ENCODE data around the gene TMEM218. TPM values are rescaled to one million over a fixed set of nuclear protein-coding genes. Genes with fewer than 3 reads are reported as not detected.

Gene TMEM218
- total and polyA plus RNA-seq, 2 donors (not counting 1 experiment from before 2014, with no cell fraction given) = 20.7 to 31.7 TPM

DNA sequence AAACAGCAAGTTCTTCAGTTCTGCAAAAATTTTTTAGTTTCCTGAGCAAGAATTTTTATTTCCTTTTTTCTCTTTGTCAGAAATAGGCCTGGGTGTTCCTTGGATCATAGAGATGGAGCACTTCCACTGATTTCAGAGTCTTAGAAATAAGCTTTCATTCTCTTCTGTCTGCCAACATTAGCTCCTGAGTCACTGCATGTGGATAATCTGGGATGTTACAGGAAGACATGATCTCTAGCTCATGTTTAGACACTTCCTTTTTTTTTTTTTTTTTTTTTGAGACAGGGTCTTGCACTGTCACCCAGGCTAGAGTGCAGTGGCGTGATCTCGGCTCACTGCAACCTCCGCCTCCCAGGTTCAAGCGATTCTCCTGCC lies 13.2 kb upstream of the TMEM218 start:
- H3K27ac ChIP-seq (ENCODE audit: low read length in 2 of 2) = no peak overlapping the region
- POLR2A ChIA-PET = interaction anchor here (1.1 kb wide), 1 partner anchor 12 kb away, joined by 3 read pairs; no protein-coding TSS in a partner anchor
- TF ChIP-seq EZH2 (IDR thresholded peaks at IDR 0.05; ENCODE audit: borderline replicate concordance, insufficient read depth, low read depth, low read length, poor library complexity, severe bottlenecking) (no peak), CTCF (IDR thresholded peaks at IDR 0.05) (no peak)
- no peaks in the 10 kb centered on the region for H3K79me2 ChIP-seq (ENCODE audit: control insufficient read depth, insufficient read depth, low read length)
- ATAC-seq (ENCODE audit: low read depth) (no peak), DNase-seq (no peak)
- H3K36me3 ChIP-seq (replicated peaks in 1 of 2; ENCODE audit: control extremely low read depth in 1 of 2, control insufficient read depth in 1 of 2, extremely low read depth in 1 of 2, insufficient read depth in 2 of 2, low read length in 1 of 2) = no peaks in the 10 kb centered on the region
- peak overlapping the region; percentile 36 for H3K4me2 ChIP-seq (replicated peaks; ENCODE audit: low read depth, low read length, poor library complexity, severe bottlenecking)
- Mint-ChIP-seq H3K4me1 (peaks cover 13% of the 10 kb centered on the region), H3K9me3 (ENCODE audit: insufficient read depth) (no peaks in the 10 kb centered on the region), H3K27me3 (peaks cover 55% of the 10 kb centered on the region), H3K4me3 (peak overlapping the region; percentile 69), H3K27ac (no peak overlapping the region)
- H3K4me1 ChIP-seq (ENCODE audit: control insufficient read depth in 2 of 2, insufficient read depth in 2 of 2, low read length in 2 of 2) = peaks cover 9 to 12% of the 10 kb centered on the region in 2 donors
- H3K27me3 ChIP-seq (replicated peaks in 1 of 4; ENCODE audit: control extremely low read depth in 1 of 4, control insufficient read depth in 3 of 4, insufficient read depth in 4 of 4, low read length in 3 of 4) = peaks cover 0 to 32% (median 4%) of the 10 kb centered on the region in 4 experiments
- H3K9me3 ChIP-seq (ENCODE audit: control extremely low read depth in 1 of 3, control insufficient read depth in 2 of 3, insufficient read depth in 1 of 3, low read length in 2 of 3) = no peaks in the 10 kb centered on the region
- no peak overlapping the region for H3K9ac ChIP-seq (ENCODE audit: low read length)
- CTCF ChIA-PET = interaction anchor here (0.7 to 7.2 kb wide), 17 partner anchors 12 to 763 kb away, joined by 3 to 64 read pairs (median 4); partner anchors contain the start of genes CCDC15, HYLS1, SLC37A2 and TMEM218
- intact Hi-C loops (cut with micrococcal nuclease) = loop anchor here (1.0 kb wide), 2 partner anchors 13 to 162 kb away; partner anchors contain the start of gene TMEM218
- no peak overlapping the region for H3K4me3 ChIP-seq (ENCODE audit: control extremely low read depth in 1 of 5, extremely low read depth in 1 of 5, insufficient read depth in 1 of 5, low read depth in 2 of 5, low read length in 4 of 5)
- H2AFZ ChIP-seq (ENCODE audit: insufficient read depth, low read depth, low read length, poor library complexity, severe bottlenecking) = peak overlapping the region; percentile 39
- no CpG with 5 or more reads among the region's 4 CpGs for WGBS (ENCODE audit: insufficient coverage)
- no peaks in the 10 kb centered on the region for H4K20me1 ChIP-seq (ENCODE audit: control insufficient read depth, insufficient read depth, low read length, poor library complexity, severe bottlenecking)

DNA sequence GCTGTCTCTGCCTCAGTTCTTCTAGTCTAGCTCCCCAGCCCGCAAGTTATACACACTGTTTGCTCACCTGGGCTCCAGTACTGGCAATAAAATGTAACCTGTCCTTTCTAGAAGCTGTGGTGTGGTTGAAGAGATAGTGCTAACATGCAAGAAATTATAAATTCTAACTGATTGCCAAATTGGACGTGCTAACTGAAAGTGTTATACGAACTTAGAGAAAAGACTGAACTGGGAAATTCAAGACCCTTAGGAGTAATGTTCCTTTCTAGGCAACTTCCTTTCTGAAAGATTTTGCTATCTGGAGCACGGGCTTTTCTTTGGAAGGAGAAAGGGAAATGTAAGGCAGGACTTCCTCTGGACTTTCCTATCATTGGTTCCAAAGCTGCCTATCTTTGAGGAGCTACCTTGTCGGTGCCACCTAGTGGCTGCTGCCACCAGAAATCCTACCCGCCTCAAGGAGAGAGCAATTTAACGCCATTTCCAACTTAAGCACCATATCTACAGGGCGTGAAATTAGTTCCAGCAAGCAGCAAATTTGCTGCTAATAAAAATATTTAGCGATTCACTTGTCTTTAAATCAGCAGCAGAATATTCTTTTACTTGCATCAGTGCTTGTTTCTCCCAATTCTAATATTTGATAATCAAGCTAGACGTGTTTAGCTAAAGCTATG lies 12.7 kb upstream of the TMEM218 start:
- peak; percentile 60 for DNase-seq
- WGBS (ENCODE audit: insufficient coverage) = 80% methylated on average over 7 of the region's 10 CpGs

More for the DNA sequence above, 12.7 kb upstream of the TMEM218 start:
- intact Hi-C loops (cut with micrococcal nuclease) = loop anchor here (1.0 kb wide), 2 partner anchors 13 to 162 kb away; partner anchors contain the start of gene TMEM218
- CTCF ChIA-PET = interaction anchor here (0.7 to 7.2 kb wide), 19 partner anchors 12 to 764 kb away, joined by 3 to 64 read pairs (median 4); partner anchors contain the start of genes CCDC15, HYLS1, SLC37A2 and TMEM218
- peaks cover 9 to 12% of the 10 kb centered on the region in 2 donors for H3K4me1 ChIP-seq (ENCODE audit: control insufficient read depth in 2 of 2, insufficient read depth in 2 of 2, low read length in 2 of 2)
- no peaks in the 10 kb centered on the region for H4K20me1 ChIP-seq (ENCODE audit: control insufficient read depth, insufficient read depth, low read length, poor library complexity, severe bottlenecking)
- Mint-ChIP-seq H3K27ac (no peak overlapping the region), H3K9me3 (ENCODE audit: insufficient read depth) (no peaks in the 10 kb centered on the region), H3K27me3 (peaks cover 54% of the 10 kb centered on the region), H3K4me1 (peaks cover 13% of the 10 kb centered on the region), H3K4me3 (peak overlapping the region; percentile 69)
- H3K9ac ChIP-seq (ENCODE audit: low read length) = peak overlapping the region; percentile 8
- no peaks in the 10 kb centered on the region for H3K79me2 ChIP-seq (ENCODE audit: control insufficient read depth, insufficient read depth, low read length)
- no peak overlapping the region for H3K27ac ChIP-seq (ENCODE audit: low read length in 2 of 2)
- no peaks in the 10 kb centered on the region for H3K36me3 ChIP-seq (replicated peaks in 1 of 2; ENCODE audit: control extremely low read depth in 1 of 2, control insufficient read depth in 1 of 2, extremely low read depth in 1 of 2, insufficient read depth in 2 of 2, low read length in 1 of 2)
- peak; percentile 68 for ATAC-seq (ENCODE audit: low read depth)
- POLR2A ChIA-PET = interaction anchor here (1.1 kb wide), 1 partner anchor 11 kb away, joined by 3 read pairs; no protein-coding TSS in a partner anchor
- peak; percentile 55 for TF ChIP-seq CTCF (IDR thresholded peaks at IDR 0.05)
- TF ChIP-seq EZH2 (IDR thresholded peaks at IDR 0.05; ENCODE audit: borderline replicate concordance, insufficient read depth, low read depth, low read length, poor library complexity, severe bottlenecking) = no peak
- peak overlapping the region; percentile 36 for H3K4me2 ChIP-seq (replicated peaks; ENCODE audit: low read depth, low read length, poor library complexity, severe bottlenecking)
- H2AFZ ChIP-seq (ENCODE audit: insufficient read depth, low read depth, low read length, poor library complexity, severe bottlenecking) = peak overlapping the region; percentile 39
- peaks cover 0 to 35% (median 7%) of the 10 kb centered on the region in 4 experiments for H3K27me3 ChIP-seq (replicated peaks in 1 of 4; ENCODE audit: control extremely low read depth in 1 of 4, control insufficient read depth in 3 of 4, insufficient read depth in 4 of 4, low read length in 3 of 4)
- no peaks in the 10 kb centered on the region for H3K9me3 ChIP-seq (ENCODE audit: control extremely low read depth in 1 of 3, control insufficient read depth in 2 of 3, insufficient read depth in 1 of 3, low read length in 2 of 3)
- no peak overlapping the region for H3K4me3 ChIP-seq (ENCODE audit: control extremely low read depth in 1 of 5, extremely low read depth in 1 of 5, insufficient read depth in 1 of 5, low read depth in 2 of 5, low read length in 4 of 5)

Measured in B cell (primary cell).